Stimulated activated CD8-positive, alpha-beta memory T cell treated with anti-CD3 and anti-CD28 coated beads, Interleukin-7, amount 100 ng/mL, for 24 hours (primary cell): ENCODE data around the gene DLG2.
"Not testable (repeated sequence)": the region's sequence is repeated elsewhere in the genome, so short reads cannot be mapped to it uniquely, and the experiment has no call there.

ENCODE experiments used
- DNase-seq: peaks from one replicate; pipeline ENCODE4 v3.0.0-alpha.2; 2020; ENCODE audit warnings: low read depth

The DLG2 gene

DNA sequence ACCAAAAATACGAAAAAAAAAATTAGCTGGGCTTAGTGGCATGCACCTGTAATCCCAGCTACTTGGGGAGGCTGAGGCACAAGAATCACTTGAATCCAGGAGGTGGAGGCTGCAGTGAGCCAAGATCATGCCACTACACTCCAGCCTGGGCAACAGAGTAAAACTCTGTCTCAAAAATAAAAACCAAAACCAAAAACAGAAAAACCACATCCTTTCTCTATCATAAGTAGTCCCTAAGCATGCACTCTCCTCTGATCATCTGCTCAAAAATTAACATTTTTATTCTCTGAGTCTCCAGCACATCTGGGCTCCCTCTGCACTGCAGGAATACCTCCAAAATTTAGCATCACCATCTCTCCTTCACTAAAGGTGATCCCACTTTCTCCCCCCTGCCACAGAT is 516.9 kb downstream of the DLG2 start:
- DNase-seq = not testable (repeated sequence)

GRCh38 chr11:85109141-85109540 is 518.0 kb downstream of the DLG2 start:
- no peak for DNase-seq

GRCh38 chr11:85105868-85106267 is 521.3 kb downstream of the DLG2 start:
- no peak for DNase-seq

DNA sequence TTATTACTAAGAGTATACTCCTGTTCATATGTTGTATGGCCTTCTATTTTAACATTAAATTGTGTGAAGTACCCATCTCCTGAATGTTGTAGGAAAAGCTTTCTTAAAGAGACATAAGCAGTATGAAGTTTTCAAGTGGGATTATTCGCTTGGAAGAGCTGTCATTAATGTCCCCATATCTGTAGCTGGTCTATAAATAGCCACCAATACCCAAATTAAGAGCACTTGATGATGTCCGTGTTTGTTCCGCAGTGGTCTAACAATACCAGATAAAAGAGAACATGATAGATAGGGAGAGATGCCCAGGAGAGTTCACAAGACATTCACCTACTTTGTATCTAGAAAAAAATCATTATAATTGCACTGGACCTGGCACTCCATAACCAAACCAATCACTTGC is 527.6 kb downstream of the DLG2 start:
- no peak for DNase-seq

DNA sequence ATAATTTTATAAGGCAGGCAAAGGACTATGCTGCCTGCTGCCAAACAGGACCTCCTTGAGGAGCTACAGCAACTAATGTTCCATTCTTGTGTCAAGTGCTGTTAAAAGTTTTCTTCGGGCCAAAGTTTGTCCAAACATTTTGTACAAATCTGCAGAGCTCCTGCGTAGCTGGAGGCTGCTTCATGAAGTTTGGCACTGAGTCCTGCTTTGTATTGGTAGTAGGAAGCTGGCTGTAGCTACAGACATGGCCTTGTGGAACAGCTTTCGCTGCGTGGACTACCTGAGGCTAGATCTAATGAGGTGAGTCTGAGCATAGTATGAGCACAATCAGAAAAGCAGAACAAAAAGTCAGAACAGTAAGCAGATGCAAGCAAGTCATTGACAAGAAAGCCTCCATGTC is 528.1 kb downstream of the DLG2 start:
- DNase-seq = no peak

DNA sequence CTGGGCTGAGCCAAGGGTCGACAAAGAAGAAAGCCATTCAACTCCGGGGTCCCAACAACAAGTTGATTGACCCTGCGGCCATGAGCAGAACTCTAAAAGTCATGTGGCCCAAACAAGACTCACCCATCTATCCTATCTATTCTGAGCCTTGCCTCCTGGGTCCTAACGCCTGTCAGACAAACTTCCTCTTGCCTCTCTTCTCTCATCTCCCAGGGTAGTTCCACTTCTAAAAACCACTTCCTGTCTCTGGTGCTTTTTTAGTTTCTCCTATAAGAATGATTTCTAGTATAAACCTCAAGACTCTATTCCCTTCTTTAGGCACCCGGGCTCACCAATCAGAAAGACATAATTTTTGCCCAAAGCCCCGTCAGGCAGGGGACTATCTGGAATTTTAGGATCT is 530.2 kb downstream of the DLG2 start:
- DNase-seq = no peak

DNA sequence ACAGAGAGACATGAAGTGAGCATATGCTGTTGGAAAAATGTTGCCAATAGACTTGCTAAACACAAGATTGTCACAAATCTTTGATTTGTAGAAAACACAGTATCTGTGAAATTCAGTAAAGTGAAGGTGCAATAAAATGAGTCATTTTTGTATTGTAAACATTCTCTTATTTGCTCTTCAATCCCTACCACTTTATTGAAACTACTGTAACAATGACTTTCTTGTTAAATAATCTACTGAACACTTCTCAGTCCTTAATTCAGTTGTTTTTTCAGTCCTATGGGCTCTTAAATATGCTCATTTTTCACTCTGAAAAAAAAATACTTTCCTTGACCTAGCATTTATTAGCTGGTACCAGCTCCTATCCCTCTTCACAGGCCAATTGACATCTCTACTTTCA is 531.9 kb downstream of the DLG2 start:
- DNase-seq = no peak

DNA sequence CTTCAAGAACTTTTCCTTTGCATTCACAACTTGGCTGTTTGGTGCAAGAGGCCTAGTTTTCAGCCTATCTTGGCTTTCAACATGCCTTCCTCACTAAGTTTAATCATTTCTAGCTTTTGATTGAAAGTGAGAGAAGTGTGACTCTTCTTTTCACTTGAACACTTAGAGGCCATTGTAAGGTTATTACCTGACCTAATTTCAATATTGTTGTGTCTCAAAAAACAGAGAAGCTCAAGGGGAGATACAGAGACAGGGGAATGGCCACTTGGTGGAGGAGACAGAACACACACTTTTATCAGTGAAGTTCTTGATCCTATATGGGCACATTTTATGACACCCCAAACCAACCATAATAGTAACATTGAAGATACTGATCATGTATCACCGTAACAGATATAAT is 532.3 kb downstream of the DLG2 start:
- no peak for DNase-seq

DNA sequence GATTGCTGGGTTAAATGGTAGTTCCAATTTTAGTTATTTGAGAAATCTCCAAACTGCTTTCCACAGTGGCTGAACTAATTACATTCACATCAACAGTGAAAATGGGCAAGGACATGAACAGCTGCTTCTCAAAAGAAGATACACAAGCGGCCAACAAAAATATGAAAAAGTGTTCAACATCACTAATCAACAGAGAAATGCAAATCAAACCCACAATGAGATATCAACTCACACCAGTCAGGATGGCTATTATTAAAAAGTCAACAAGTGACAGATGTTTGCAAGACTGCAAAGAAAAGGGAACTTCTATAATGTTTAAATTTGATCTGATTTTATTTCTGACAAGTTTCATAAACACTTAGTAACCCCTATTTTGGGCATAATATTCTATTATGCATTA is 537.5 kb downstream of the DLG2 start:
- DNase-seq = no peak

DNA sequence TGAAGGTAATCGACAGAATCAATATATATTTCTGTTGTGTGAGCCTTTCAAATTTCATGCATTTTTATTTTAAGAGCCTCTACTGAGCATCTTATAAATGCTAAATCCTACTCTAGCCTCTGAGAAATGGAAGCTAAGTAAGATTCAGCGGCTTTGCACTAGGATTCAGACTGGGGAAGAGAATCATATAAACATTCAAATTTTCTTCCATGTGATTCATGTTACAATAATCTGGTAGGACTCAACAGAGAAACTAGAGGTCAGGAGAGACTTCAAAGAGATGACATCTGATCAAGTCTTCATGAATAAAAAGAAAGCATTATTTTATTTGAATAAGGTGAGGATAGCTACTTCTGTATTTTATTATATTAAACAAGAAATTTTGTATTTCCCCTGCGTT is 538.9 kb downstream of the DLG2 start:
- DNase-seq = no peak

- no peak for DNase-seq
These were observed 540.5 kb downstream of the DLG2 start for GRCh38 chr11:85086504-85087284.

DNA sequence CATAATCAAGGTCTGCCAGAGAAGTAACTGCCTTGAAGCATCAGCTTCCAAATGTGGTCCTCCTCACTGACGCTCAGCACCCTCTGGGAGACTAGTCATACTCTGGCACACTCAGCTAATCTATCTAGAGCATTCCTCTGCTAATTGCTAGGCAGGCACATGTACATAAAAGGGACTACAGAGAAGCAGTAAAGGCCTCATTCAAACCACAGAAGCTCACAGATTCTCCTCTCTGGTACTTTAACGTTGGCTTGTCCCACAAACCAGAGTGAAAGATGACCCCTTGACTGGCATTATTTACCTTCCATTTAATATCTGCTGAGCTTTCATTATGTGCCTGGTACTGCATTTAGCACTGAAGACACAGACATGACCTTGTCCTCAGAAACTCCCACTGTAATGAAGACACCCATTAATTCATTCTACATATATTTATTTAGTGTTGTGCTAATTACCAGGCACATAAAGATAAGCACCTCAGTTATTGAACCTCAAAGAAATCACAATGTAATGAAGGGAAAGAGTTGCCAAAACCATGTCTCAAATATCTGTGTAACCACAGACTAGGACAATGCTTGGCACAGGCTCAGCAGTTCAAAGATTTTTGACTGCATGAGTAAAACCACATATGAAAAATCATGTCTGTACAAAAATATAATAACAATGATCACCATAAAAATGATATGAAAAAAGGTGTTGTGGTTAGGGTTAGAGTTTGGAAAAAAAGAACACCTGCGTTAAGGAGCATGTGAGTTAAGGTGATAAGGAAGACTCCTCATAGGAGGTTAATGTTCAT is 550.4 kb downstream of the DLG2 start:
- no peak for DNase-seq

- DNase-seq = no peak
These were observed 564.5 kb downstream of the DLG2 start for GRCh38 chr11:85062659-85063058.

GRCh38 chr11:85052636-85053035 is 574.5 kb downstream of the DLG2 start:
- no peak for DNase-seq

DNA sequence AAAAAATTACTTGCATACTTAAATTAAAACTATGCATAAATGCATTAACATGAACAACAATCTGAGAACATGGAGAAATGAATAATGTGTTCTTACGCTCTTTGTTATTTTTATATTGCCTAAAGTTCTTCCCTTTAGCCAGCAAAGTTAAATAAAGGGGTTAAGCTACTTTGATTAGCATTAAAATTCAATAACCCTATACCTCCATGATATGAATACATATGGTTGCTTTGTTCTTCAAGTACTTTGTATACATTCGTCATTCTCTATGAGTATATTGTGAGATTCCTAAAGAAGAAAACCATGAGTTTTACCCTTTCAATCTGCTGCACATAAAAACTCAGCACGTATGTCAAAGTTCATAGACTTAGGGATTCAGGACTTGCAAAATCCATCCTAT is 578.3 kb downstream of the DLG2 start:
- DNase-seq = no peak

DNA sequence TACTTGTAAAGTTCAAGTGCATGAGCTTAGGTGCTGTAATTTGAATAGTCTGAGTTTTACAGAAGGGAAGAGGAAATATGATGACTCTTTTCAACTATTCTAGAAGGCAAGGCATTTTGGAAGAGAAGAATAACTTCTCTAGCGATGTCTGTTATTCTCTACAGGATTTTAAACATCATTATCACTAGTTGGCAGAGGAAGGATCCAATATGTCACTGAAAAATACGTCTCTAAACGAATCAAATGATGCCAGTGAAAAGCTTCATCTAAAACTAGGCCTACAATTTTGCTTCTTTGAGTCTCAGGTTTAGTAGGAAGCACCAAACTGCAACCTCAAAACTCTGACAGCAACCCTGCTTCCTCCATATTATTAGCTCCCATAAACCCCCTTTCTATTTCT is 581.4 kb downstream of the DLG2 start:
- DNase-seq = no peak

DNA sequence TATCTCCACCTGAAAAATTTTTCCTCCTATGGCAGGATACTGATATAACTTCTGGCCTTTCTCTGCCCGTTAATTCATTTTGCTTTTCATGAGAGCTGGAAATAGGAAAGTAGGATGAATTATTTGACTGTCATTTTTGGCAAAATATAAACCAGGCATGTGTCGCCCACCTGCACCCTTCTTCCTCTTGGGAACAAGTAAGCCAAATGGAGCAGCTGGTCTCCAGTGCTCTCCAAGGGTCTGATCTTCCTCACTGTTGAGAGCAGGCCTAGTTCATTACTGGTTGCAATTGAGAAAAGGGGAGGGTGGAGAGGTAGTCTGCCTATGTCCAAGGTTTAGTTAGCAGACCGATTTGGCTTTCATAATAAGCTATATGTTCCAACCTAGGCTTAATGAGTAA is 582.2 kb downstream of the DLG2 start:
- no peak for DNase-seq

GRCh38 chr11:85042361-85042760 is 584.8 kb downstream of the DLG2 start:
- DNase-seq = no peak

DNA sequence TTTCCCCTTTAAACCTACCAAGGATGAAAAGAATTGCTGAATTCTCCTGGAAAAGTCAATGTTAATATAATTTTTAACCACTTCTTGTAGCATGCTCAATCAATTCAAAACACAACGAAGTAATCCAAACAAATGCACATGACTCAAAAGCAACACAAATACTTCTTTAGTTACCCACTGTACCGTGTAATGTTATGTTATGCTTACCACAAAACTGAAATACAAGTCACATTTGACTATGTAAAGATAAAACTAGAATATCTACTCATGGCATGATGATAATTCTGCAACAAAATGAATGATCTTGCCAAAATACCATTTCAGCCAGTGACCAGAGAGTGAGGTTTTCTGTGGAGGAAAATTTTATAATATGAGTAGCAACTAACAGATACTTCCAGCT is 587.0 kb downstream of the DLG2 start:
- DNase-seq = no peak

GRCh38 chr11:85029964-85030363 is 597.2 kb downstream of the DLG2 start:
- DNase-seq = no peak

DNA sequence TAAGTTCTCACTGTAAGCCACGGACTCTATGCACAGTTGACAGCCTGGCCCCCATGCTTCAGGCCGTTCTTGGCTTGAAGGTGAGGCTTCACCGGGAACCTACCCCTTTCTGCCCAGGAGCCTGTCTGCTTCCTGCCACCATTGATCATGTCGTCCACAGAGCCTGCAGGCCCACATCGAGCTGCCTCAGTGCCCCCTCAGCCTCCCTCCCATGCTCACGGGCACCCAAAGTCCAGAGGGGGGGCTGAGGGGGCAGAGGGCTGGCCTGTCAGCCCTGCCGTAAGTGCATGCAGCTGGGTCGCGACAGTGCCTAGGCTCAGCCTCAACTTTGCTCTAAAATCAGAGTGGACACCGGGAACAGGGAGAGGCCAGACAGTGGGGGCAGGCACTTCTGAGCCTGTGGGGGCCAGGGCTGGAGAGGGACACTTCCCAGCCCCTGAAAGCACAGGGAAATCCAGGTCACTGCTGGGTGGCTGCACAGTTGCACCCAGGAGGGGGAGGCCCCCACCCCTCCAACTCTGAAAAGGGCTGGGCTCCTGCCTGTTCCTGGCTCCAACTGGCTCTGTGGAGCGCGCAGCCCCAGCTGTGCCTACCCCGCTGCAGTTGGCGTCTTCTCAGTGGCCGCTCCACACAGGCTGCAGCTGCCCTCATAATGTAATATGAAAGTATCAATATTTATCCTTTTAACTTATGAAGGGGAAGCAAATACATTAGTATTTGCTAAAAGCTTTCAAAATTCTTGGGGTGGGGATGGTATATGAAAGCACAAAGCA is 598.6 kb downstream of the DLG2 start:
- no peak for DNase-seq

GRCh38 chr11:85027346-85027745 is 599.8 kb downstream of the DLG2 start:
- DNase-seq = no peak

DNA sequence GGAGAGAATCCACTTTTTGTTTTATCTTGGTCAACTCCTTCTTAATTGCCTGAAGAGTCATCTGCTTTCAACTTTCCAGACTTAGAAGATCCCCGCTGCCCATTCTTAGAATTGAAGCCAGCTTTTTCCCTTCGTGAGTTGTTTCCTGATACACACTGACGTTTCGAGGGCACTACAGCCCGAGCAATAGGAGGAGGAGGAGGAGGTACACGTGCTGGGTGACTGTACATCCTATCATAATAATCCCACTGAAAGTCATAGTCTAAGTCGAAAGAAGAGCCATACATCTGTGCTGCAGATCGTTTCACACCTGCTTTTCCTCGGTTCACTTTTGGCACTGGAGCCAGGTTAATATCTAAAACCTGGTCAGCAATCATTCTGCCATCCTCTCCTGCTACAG is 606.1 kb downstream of the DLG2 start:
- DNase-seq = no peak
